Stimulated activated naive CD8-positive, alpha-beta T cell treated with anti-CD3 and anti-CD28 coated beads, Interleukin-15, amount 100 ng/mL, for 72 hours (primary cell): ENCODE measurements around the gene SPARCL1.
A peak's percentile ranks its signal among the peaks of the same experiment; 100 is the strongest.
"Not testable (repeated sequence)": the region's sequence is repeated elsewhere in the genome, so short reads cannot be mapped to it uniquely, and the experiment has no call there.

ENCODE experiments used
- ATAC-seq: fragments of 150-1000 bp; cut with Tn5 transposase; 2 replicates; pipeline ENCODE4 v1.10.0; 2021; ENCODE audit warnings: mild to moderate bottlenecking, moderate library complexity
- DNase-seq, 2 donors: peaks; one replicate each; pipeline ENCODE4 v3.0.0; 2021 to 2022
- H3K27ac Mint-ChIP-seq, 2 donors: one replicate each; pipeline ENCODE4 v1.8.0; 2022; ENCODE audit warnings: mild to moderate bottlenecking in 2 of 2, mixed read lengths in 2 of 2, moderate library complexity in 2 of 2
- H3K27me3 Mint-ChIP-seq: one replicate; pipeline ENCODE4 v1.8.0; 2022; ENCODE audit warnings: mixed read lengths
- H3K4me1 Mint-ChIP-seq: one replicate; pipeline ENCODE4 v1.8.0; 2022; ENCODE audit warnings: mild to moderate bottlenecking, mixed read lengths
- H3K4me3 Mint-ChIP-seq, 2 donors: one replicate each; pipeline ENCODE4 v1.8.0; 2022; ENCODE audit warnings: mild to moderate bottlenecking in 2 of 2, mixed read lengths in 2 of 2, moderate library complexity in 1 of 2
- H3K9me3 Mint-ChIP-seq, 2 donors: one replicate each; pipeline ENCODE4 v1.8.0; 2022; ENCODE audit warnings: mixed read lengths in 2 of 2

Gene SPARCL1

DNA sequence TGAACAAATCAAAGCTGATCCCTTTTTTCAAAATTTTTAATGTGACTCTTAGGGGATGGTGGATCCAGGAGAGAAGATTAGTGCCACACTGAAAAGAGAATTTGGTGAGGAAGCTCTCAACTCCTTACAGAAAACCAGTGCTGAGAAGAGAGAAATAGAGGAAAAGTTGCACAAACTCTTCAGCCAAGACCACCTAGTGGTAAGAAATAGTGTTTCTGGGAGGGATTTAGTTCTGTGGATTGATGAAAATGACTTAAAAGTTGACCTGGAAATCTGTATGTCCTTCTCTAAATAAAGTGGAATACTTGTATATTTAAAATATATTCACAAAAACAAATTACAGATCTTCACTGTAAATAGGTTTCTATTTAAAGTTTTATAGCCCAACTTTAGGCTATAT is 77.6 kb downstream of the SPARCL1 start:
- no peak overlapping the region for H3K27ac Mint-ChIP-seq
- DNase-seq, result no peak
- no peaks in the 10 kb centered on the region for H3K4me1 Mint-ChIP-seq
- no peaks in the 10 kb centered on the region for H3K27me3 Mint-ChIP-seq
- H3K9me3 Mint-ChIP-seq, result no peaks in the 10 kb centered on the region
- no peak for ATAC-seq
- H3K4me3 Mint-ChIP-seq, result no peak overlapping the region

- H3K27ac Mint-ChIP-seq, H3K9me3 Mint-ChIP-seq, H3K4me1 Mint-ChIP-seq, H3K27me3 Mint-ChIP-seq, H3K4me3 Mint-ChIP-seq, DNase-seq, ATAC-seq: not testable (repeated sequence)
Measured at GRCh38 chr4:87446375-87446774, 82.8 kb downstream of the SPARCL1 start.

GRCh38 chr4:87445964-87446363 is 83.2 kb downstream of the SPARCL1 start:
- ATAC-seq (no peak), DNase-seq (no peak)
- H3K9me3 Mint-ChIP-seq, result no peaks in the 10 kb centered on the region
- H3K4me1 Mint-ChIP-seq, result no peaks in the 10 kb centered on the region
- no peak overlapping the region for H3K27ac Mint-ChIP-seq
- H3K4me3 Mint-ChIP-seq, result no peak overlapping the region
- H3K27me3 Mint-ChIP-seq, result no peaks in the 10 kb centered on the region

DNA sequence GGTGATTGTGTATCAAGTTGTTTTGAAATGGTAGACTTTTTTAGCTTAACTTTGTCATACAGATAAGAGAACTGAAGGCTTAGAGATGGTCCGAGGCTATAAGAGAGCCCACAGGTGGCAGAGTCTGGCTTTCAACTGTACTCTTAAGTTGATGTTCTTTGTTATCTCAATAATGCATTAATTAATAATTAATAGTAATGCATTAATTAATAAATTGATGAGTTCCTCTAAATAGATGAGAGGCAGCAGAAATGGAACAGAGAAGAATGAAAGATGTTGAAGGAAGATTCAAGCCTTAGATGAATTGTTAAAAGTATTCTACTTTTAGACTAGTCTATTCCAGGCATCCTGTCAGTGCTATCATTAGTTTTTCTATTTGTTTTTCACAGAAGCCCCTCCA is 84.4 kb downstream of the SPARCL1 start:
- ATAC-seq (no peak), DNase-seq (no peak)
- H3K9me3 Mint-ChIP-seq, result no peaks in the 10 kb centered on the region
- H3K27me3 Mint-ChIP-seq, result no peaks in the 10 kb centered on the region
- no peaks in the 10 kb centered on the region for H3K4me1 Mint-ChIP-seq
- no peak overlapping the region for H3K4me3 Mint-ChIP-seq
- H3K27ac Mint-ChIP-seq, result no peak overlapping the region

- ATAC-seq (no peak), DNase-seq (no peak)
- H3K9me3 Mint-ChIP-seq, result no peaks in the 10 kb centered on the region
- H3K27me3 Mint-ChIP-seq, result no peaks in the 10 kb centered on the region
- H3K27ac Mint-ChIP-seq, result no peak overlapping the region
- H3K4me1 Mint-ChIP-seq, result no peaks in the 10 kb centered on the region
- H3K4me3 Mint-ChIP-seq, result no peak overlapping the region
Measured at GRCh38 chr4:87442889-87443288, 86.3 kb downstream of the SPARCL1 start.

DNA sequence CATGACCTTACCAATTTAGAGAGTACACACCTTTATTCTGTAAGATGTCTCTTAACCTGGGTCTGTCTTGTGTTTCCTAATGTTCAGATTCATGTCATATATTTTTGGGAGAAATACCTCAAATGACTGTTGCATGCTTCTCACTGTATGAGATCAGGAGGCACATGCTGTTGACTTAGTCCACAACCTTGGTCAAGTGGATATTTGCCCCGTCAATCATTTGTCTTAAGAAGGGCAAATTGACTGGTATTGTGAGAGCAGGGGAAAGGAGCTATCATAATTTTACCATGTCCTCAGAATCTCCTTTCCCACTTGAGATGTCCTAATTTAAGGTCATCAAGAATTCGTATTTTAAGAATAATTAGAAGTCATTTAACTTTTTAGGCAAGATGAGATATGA is 95.8 kb downstream of the SPARCL1 start:
- H3K4me1 Mint-ChIP-seq, result peaks cover 20% of the 10 kb centered on the region
- ATAC-seq, result no peak
- no peaks in the 10 kb centered on the region for H3K9me3 Mint-ChIP-seq
- no peak for DNase-seq
- H3K27me3 Mint-ChIP-seq, result no peaks in the 10 kb centered on the region
- H3K4me3 Mint-ChIP-seq, result no peak overlapping the region
- H3K27ac Mint-ChIP-seq, result no peak overlapping the region

DNA sequence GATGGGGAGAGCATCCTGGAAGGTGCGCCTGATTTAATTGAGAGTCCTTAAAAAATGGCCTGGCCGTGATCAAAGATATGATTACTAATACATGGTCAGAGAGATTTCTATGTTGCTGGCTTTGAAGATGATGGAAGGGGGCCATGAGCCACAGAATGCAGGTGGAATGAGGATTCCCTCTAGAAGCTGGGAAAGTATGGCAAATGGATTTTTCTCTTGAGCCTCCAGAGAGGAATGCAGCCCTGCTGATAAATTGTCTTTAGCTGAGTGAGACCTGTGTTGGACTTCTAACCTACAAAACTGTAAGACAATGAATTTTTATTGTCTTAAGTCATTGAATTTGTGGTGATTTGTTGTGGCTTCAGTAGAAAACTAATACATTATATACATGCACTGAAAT is 99.1 kb downstream of the SPARCL1 start:
- H3K27ac Mint-ChIP-seq, result no peak overlapping the region
- no peak for DNase-seq
- no peaks in the 10 kb centered on the region for H3K27me3 Mint-ChIP-seq
- no peak overlapping the region for H3K4me3 Mint-ChIP-seq
- peaks cover 26% of the 10 kb centered on the region for H3K4me1 Mint-ChIP-seq
- H3K9me3 Mint-ChIP-seq, result no peaks in the 10 kb centered on the region
- no peak for ATAC-seq

GRCh38 chr4:87428979-87429378 is 100.2 kb downstream of the SPARCL1 start:
- Mint-ChIP-seq H3K4me1 (peaks cover 36% of the 10 kb centered on the region), H3K27me3 (no peaks in the 10 kb centered on the region), H3K4me3 (no peak overlapping the region), H3K9me3 (no peaks in the 10 kb centered on the region), H3K27ac (no peak overlapping the region)
- DNase-seq, result no peak
- no peak for ATAC-seq

DNA sequence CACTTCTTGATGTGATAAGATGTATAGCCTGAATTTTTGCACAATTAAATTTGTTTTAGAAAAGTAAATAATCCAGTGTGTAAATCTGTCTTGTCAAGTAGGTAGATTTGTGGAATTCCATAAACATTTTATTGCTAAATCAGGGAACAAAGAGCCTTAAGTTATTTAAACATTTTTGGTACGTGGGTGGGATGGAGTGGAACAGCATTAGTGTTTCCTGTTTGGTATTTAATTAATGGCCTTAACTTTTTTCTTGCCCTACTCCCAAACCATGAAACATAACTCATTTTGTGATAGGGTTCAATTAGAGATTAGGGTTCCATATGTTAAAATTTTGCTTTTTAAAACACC is 101.7 kb downstream of the SPARCL1 start:
- DNase-seq (no peak), ATAC-seq (no peak)
- no peaks in the 10 kb centered on the region for H3K9me3 Mint-ChIP-seq
- H3K27me3 Mint-ChIP-seq, result no peaks in the 10 kb centered on the region
- no peak overlapping the region for H3K27ac Mint-ChIP-seq
- H3K4me3 Mint-ChIP-seq, result no peak overlapping the region
- peaks cover 42% of the 10 kb centered on the region for H3K4me1 Mint-ChIP-seq

GRCh38 chr4:87426865-87427517 is 102.2 kb downstream of the SPARCL1 start:
- Mint-ChIP-seq H3K9me3 (no peaks in the 10 kb centered on the region), H3K27ac (no peak overlapping the region), H3K4me3 (no peak overlapping the region), H3K27me3 (no peaks in the 10 kb centered on the region), H3K4me1 (peaks cover 42% of the 10 kb centered on the region)
- no peak for DNase-seq
- no peak for ATAC-seq

DNA sequence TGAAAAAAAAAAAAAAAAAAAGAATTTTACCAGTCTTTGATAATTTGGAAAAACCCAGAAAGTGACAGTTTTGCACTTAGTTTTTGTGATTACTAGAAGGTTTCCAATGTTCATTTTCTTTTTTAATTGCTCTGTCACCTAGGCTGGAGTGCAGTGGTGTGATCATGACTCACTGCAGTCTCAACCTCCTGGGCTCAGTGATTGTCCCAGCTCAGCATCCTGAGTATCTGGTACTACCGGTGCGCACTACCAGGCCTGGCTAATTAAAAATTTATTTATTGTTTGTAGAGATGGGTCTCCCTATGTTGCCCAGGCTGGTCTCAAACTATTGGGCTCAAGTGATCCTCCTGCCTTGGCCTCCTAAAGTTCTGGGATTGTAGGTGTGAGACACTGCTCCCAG is 103.5 kb downstream of the SPARCL1 start:
- Mint-ChIP-seq H3K9me3 (no peaks in the 10 kb centered on the region), H3K27me3 (no peaks in the 10 kb centered on the region), H3K4me3 (no peak overlapping the region), H3K4me1 (peaks cover 44% of the 10 kb centered on the region), H3K27ac (peak overlapping the region in 1 of 2 donors; percentile 76)
- no peak for DNase-seq
- no peak for ATAC-seq

GRCh38 chr4:87424099-87424543 is 105.1 kb downstream of the SPARCL1 start:
- not testable (repeated sequence) for H3K9me3 Mint-ChIP-seq, H3K27me3 Mint-ChIP-seq, H3K27ac Mint-ChIP-seq, DNase-seq, ATAC-seq
- Mint-ChIP-seq H3K4me1 (peaks cover 33% of the 10 kb centered on the region), H3K4me3 (peak overlapping the region; percentile 65 to 94)
